GM12878 (cell line): Measurements from ENCODE around the gene SCRN2. TPM values are rescaled to one million over a fixed set of nuclear protein-coding genes. Genes with fewer than 3 reads are reported as not detected.
A peak's percentile ranks its signal among the peaks of the same experiment; 100 is the strongest.

Experiments
- ATAC-seq: fragments of 200-7000 bp; cut with Tn5 transposase; 3 replicates; pipeline ENCODE4 v1.9.1; 2020; ENCODE audit warnings: mild to moderate bottlenecking, moderate library complexity
- BruUV-seq: library from RNA; stranded (reverse); fragments of 400-500 nt; replicated peaks from 2 replicates; lab custom pipeline; 2021; lab: Mats Ljungman, UMichigan
- CTCF ChIA-PET: fragments of 300-600 bp; sonication (Branson Sonifier 250); formaldehyde crosslinking; extraction: SDS; loops from one replicate; lab custom pipeline; 2021; ENCODE audit warnings: inconsistent platforms; lab: Yijun Ruan, JAX
- POLR2A ChIA-PET: fragments of 350-600 bp; formaldehyde crosslinking; extraction: SDS; loops from one replicate; lab custom pipeline; 2021; ENCODE audit warnings: inconsistent platforms; lab: Charles Lee
- RAD21 ChIA-PET: fragments of 300-600 bp; sonication (Branson Sonifier 250); formaldehyde crosslinking; loops from one replicate; lab custom pipeline; 2023; ENCODE audit warnings: antibody characterized with exemption; ENCODE audit not compliant: unreplicated experiment; lab: Charles Lee
- SMC1A ChIA-PET: fragments of 300-600 bp; sonication (Branson Sonifier 250); formaldehyde crosslinking; loops from one replicate; lab custom pipeline; 2023; ENCODE audit not compliant: unreplicated experiment, uncharacterized antibody; lab: Charles Lee
- DNase-seq: peaks from one replicate; pipeline ENCODE4 v3.0.0-alpha.2; 2011; ENCODE audit warnings: low read depth, low spot score
- FAIRE-seq: peaks from 3 replicates; lab custom pipeline; 2011; peaks lifted over from hg19 to GRCh38; lab: Jason Lieb, UNC
- H2AFZ ChIP-seq: 2 replicates; pipeline ENCODE4 v1.6.0; 2011; ENCODE audit warnings: low read depth, low read length, control low read depth; ENCODE audit not compliant: control insufficient read depth
- H3K27ac ChIP-seq: 2 replicates; pipeline ENCODE4 v1.5.1; 2011; ENCODE audit warnings: control low read depth; ENCODE audit not compliant: control insufficient read depth, insufficient read depth
- H3K27me3 ChIP-seq, 2 experiments: replicated peaks in 1 of 2; 2 replicates each; pipeline versions ENCODE4 v1.6.0 to v1.6.1; 2011; ENCODE audit warnings: low read length in 1 of 2; ENCODE audit not compliant: control insufficient read depth in 2 of 2, insufficient read depth in 2 of 2
- H3K36me3 ChIP-seq, 2 experiments: 2 replicates each; pipeline ENCODE4 v1.5.1; 2011; ENCODE audit warnings: low read length in 1 of 2; ENCODE audit not compliant: control insufficient read depth in 2 of 2, insufficient read depth in 2 of 2
- H3K4me1 ChIP-seq: 2 replicates; pipeline ENCODE4 v1.6.1; 2011; ENCODE audit warnings: mild to moderate bottlenecking, low read length, moderate library complexity, mixed read lengths; ENCODE audit not compliant: control insufficient read depth, insufficient read depth
- H3K4me2 ChIP-seq: 2 replicates; pipeline ENCODE4 v1.6.0; 2011; ENCODE audit warnings: control low read depth; ENCODE audit not compliant: control insufficient read depth, insufficient read depth
- H3K4me3 ChIP-seq: fragments of 200-600 bp; sonication (generic); 2 replicates; pipeline ENCODE4 v1.5.1; 2016
- H3K79me2 ChIP-seq: 2 replicates; pipeline ENCODE4 v1.6.0; 2011; ENCODE audit warnings: low read length; ENCODE audit not compliant: control insufficient read depth, insufficient read depth
- H3K9ac ChIP-seq: 2 replicates; pipeline ENCODE4 v1.8.0; 2011; ENCODE audit warnings: low read length, control low read depth, mixed read lengths; ENCODE audit not compliant: control insufficient read depth, insufficient read depth
- H3K9me3 ChIP-seq: replicated peaks from 3 replicates; pipeline ENCODE4 v1.5.1; 2011; ENCODE audit warnings: mild to moderate bottlenecking, low read length; ENCODE audit not compliant: control insufficient read depth, insufficient read depth
- H4K20me1 ChIP-seq: 2 replicates; pipeline ENCODE4 v1.6.0; 2011; ENCODE audit not compliant: control insufficient read depth, insufficient read depth
- CTCF ChIP-seq, 3 experiments: IDR thresholded peaks in 2 of 3; conservative IDR thresholded peaks in 1 of 3; 2 replicates each; pipeline ENCODE4 v1.5.1; 2011; ENCODE audit warnings: low read depth in 3 of 3, low read length in 3 of 3, mild to moderate bottlenecking in 3 of 3, control low read depth in 2 of 3, moderate library complexity in 2 of 3, inconsistent platforms in 1 of 3, mixed read lengths in 1 of 3; ENCODE audit not compliant: control insufficient read depth in 2 of 3, insufficient read depth in 1 of 3; ENCODE audit errors: extremely low read depth in 1 of 3
- FOS ChIP-seq: IDR thresholded peaks from 3 replicates; pipeline ENCODE4 v1.6.1; 2011; ENCODE audit warnings: borderline replicate concordance; ENCODE audit not compliant: insufficient read length; ENCODE audit errors: extremely low read depth
- IKZF1 ChIP-seq: fragments of 450-650 bp; conservative IDR thresholded peaks from 2 replicates; pipeline ENCODE4 v1.6.1; 2017; ENCODE audit warnings: antibody characterized with exemption, mild to moderate bottlenecking
- MXI1 ChIP-seq: fragments of 150-350 bp; IDR thresholded peaks from 2 replicates; pipeline ENCODE4 v1.6.1; 2011; ENCODE audit warnings: low read depth, mild to moderate bottlenecking, inconsistent platforms, low read length, improper control_type of control experiment
- NFIC ChIP-seq: IDR thresholded peaks from 2 replicates; pipeline ENCODE4 v1.6.1; 2012; ENCODE audit warnings: low read depth, mild to moderate bottlenecking, inconsistent platforms, low read length, moderate library complexity
- NFYA ChIP-seq: IDR thresholded peaks from 2 replicates; pipeline ENCODE4 v1.6.1; 2011; ENCODE audit warnings: low read depth, mild to moderate bottlenecking, low read length, improper control_type of control experiment, borderline replicate concordance
- NR2C1 ChIP-seq: fragments of 450-650 bp; IDR thresholded peaks from 2 replicates; pipeline ENCODE4 v1.6.1; 2017; ENCODE audit warnings: antibody characterized with exemption, mild to moderate bottlenecking, moderate library complexity
- NR2F1 ChIP-seq: fragments of 450-650 bp; conservative IDR thresholded peaks from 2 replicates; pipeline ENCODE4 v1.6.1; 2017; ENCODE audit warnings: mild to moderate bottlenecking
- RAD51 ChIP-seq: fragments of 450-650 bp; IDR thresholded peaks from 2 replicates; pipeline ENCODE4 v1.6.1; 2016; ENCODE audit warnings: moderate library complexity, mild to moderate bottlenecking, inconsistent platforms
- SPI1 ChIP-seq: IDR thresholded peaks from 2 replicates; pipeline ENCODE4 v1.6.1; 2011; ENCODE audit warnings: low read depth, mild to moderate bottlenecking, low read length, moderate library complexity, borderline replicate concordance; ENCODE audit not compliant: insufficient read depth
- YBX1 ChIP-seq: fragments of 450-650 bp; IDR thresholded peaks from 2 replicates; pipeline ENCODE4 v1.6.1; 2016; ENCODE audit warnings: antibody characterized with exemption
- WGBS: methylation state at CpG from one replicate; pipeline ENCODE4 v1.1.6; 2016; ENCODE audit warnings: low lambda C conversion rate; ENCODE audit not compliant: insufficient replicate concordance, insufficient coverage; ENCODE audit errors: missing lambda C conversion rate; 5-methylcytosine and 5-hydroxymethylcytosine counted together
- in situ Hi-C: fragments of 300-500 bp; cut with MboI; formaldehyde crosslinking; loops from 9 replicates; pipeline ENCODE4 v1.14.3; 2018; ENCODE audit warnings: mixed read lengths
- intact Hi-C: fragments of 100-400 bp; cut with micrococcal nuclease; formaldehyde crosslinking; loops from one replicate; pipeline ENCODE4 v1.14.2; 2022; ENCODE audit not compliant: unreplicated experiment
- polyA plus RNA-seq, 11 experiments: library from polyadenylated mRNA; depleted of rRNA in 4 of 11; unstranded in 6 of 11; stranded (reverse) in 5 of 11; fragments of >200 nt; fragmentation: Nextera tagmentation in 4 of 11; fragmentation: Illumina TruSeq in 1 of 11; extraction: Ambion mirVana in 4 of 11; extraction: Trizol in 1 of 11; gene quantifications; 1 replicate in 1 of 11; 2 replicates in 10 of 11; pipeline versions ENCODE4 v1.2.1 to v1.2.3, GENCODE V29; 2011 to 2016; ENCODE audit warnings: inconsistent platforms in 2 of 11, missing spikeins in 2 of 11, low read depth in 1 of 11
- total RNA-seq, 4 experiments: library from RNA; depleted of rRNA in 3 of 4; stranded (reverse); fragments of >200 nt in 3 of 4; fragmentation: Illumina TruSeq in 1 of 4; extraction: Trizol in 1 of 4; gene quantifications; 2 replicates each; pipeline versions ENCODE4 v1.2.1 to v1.2.3, GENCODE V29; 2013 to 2021

The SCRN2 gene
- total and polyA plus RNA-seq, 10 of the 15 experiments (the other 5 are each of a cell fraction or from before 2014, with no cell fraction given): 0.34 to 33.3 (median 20.1) TPM

GRCh38 chr17:47864791-47865216 lies 23.7 kb upstream of the SCRN2 start (continued):
- TF ChIP-seq NFYA (no peak), NFIC (no peak), NR2C1 (no peak)

GRCh38 chr17:47862621-47863440 lies 21.8 kb upstream of the SCRN2 start:
- SMC1A ChIA-PET: no interaction called here

More at GRCh38 chr17:47862621-47863440, 21.8 kb upstream of the SCRN2 start:
- TF ChIP-seq NR2F1 (no peak), FOS (no peak), CTCF (IDR thresholded peaks at IDR 0.05 in 2 of 3, conservative IDR thresholded peaks at IDR 0.05 in 1 of 3; ENCODE audit: control insufficient read depth in 2 of 3, extremely low read depth in 1 of 3, insufficient read depth in 1 of 3, low read depth in 3 of 3, low read length in 3 of 3) (no peak), SPI1 (peak; percentile 9; the same call in 1 of the 2 replicates), YBX1 (no peak), MXI1 (no peak), RAD51 (no peak), IKZF1 (no peak)
- ATAC-seq (no peak), DNase-seq (no peak), FAIRE-seq (no peak)
- no TSS peak for BruUV-seq
- in situ Hi-C loops: no loop called here
- no peak overlapping the region for H2AFZ ChIP-seq
- H3K4me1 ChIP-seq: no peaks in the 10 kb centered on the region
- no peak overlapping the region for H3K4me2 ChIP-seq
- H3K27ac ChIP-seq: no peak overlapping the region
- peaks cover 2 to 3% of the 10 kb centered on the region in 2 experiments; a peak in 3 of 4 replicates for H3K27me3 ChIP-seq
- no peaks in the 10 kb centered on the region for H3K79me2 ChIP-seq
- RAD21 ChIA-PET: no interaction called here
- CTCF ChIA-PET: interaction anchor here (1.0 kb wide), 1 partner anchor 21 kb away, joined by 3 read pairs; the partner anchor contains the start of gene SCRN2
- POLR2A ChIA-PET: no interaction called here
- no peak overlapping the region for H3K4me3 ChIP-seq
- H4K20me1 ChIP-seq: no peaks in the 10 kb centered on the region
- no peaks in the 10 kb centered on the region for H3K9me3 ChIP-seq
- WGBS: 48% methylated on average over 7 of the region's 7 CpGs
- intact Hi-C loops: no loop called here
- no peaks in the 10 kb centered on the region for H3K36me3 ChIP-seq
- no peak overlapping the region for H3K9ac ChIP-seq
